Mesenchymal stem cell (in vitro differentiated cells and primary cell): Measurements from ENCODE around the gene TMEM63A.
"Not testable (repeated sequence)": the region's sequence is repeated elsewhere in the genome, so short reads cannot be mapped to it uniquely, and the experiment has no call there.

Experiments
- DNase-seq: peaks from one replicate; pipeline ENCODE4 v3.0.0-alpha.2; 2013
- H2AFZ ChIP-seq: one replicate; pipeline ENCODE4 v1.6.1; 2013; ENCODE audit warnings: low read depth, mild to moderate bottlenecking, control low read depth, inconsistent platforms, low read length, moderate library complexity
- H2AK5ac ChIP-seq: 2 replicates; pipeline ENCODE4 v1.6.1; 2013; ENCODE audit warnings: low read length, moderate library complexity, mild to moderate bottlenecking, inconsistent platforms; ENCODE audit not compliant: severe bottlenecking
- H2BK120ac ChIP-seq: one replicate; pipeline ENCODE4 v1.6.1; 2013; ENCODE audit warnings: low read depth, mild to moderate bottlenecking, inconsistent platforms, low read length, moderate library complexity
- H2BK12ac ChIP-seq, 2 experiments: one replicate each; pipeline ENCODE4 v1.6.1; 2013; ENCODE audit warnings: inconsistent platforms in 2 of 2, low read length in 2 of 2, mild to moderate bottlenecking in 2 of 2, moderate library complexity in 2 of 2, control low read depth in 1 of 2
- H2BK15ac ChIP-seq: one replicate; pipeline ENCODE4 v1.6.1; 2013; ENCODE audit warnings: mild to moderate bottlenecking, low read depth, inconsistent platforms; ENCODE audit not compliant: poor library complexity, severe bottlenecking
- H2BK5ac ChIP-seq: 2 replicates; pipeline ENCODE4 v1.6.1; 2013; ENCODE audit warnings: low read depth, mild to moderate bottlenecking, low read length, control low read depth, inconsistent platforms; ENCODE audit not compliant: poor library complexity, severe bottlenecking
- H3K14ac ChIP-seq, 2 experiments: one replicate each; pipeline ENCODE4 v1.6.1; 2013; ENCODE audit warnings: inconsistent platforms in 2 of 2, low read length in 2 of 2, control low read depth in 1 of 2, mild to moderate bottlenecking in 1 of 2, moderate library complexity in 1 of 2
- H3K18ac ChIP-seq, 2 experiments: one replicate each; pipeline ENCODE4 v1.6.1; 2013; ENCODE audit warnings: inconsistent platforms in 2 of 2, low read length in 2 of 2, control low read depth in 1 of 2, low read depth in 1 of 2, mild to moderate bottlenecking in 1 of 2
- H3K23ac ChIP-seq, 2 experiments: one replicate each; pipeline ENCODE4 v1.6.1; 2013; ENCODE audit warnings: inconsistent platforms in 2 of 2, low read length in 2 of 2, mild to moderate bottlenecking in 2 of 2, moderate library complexity in 2 of 2, control low read depth in 1 of 2
- H3K27ac ChIP-seq: 2 replicates; pipeline ENCODE4 v1.5.1; 2013; ENCODE audit warnings: mild to moderate bottlenecking, moderate library complexity, low read length, control low read depth, inconsistent platforms; ENCODE audit not compliant: poor library complexity, severe bottlenecking
- H3K27me3 ChIP-seq, 2 experiments: 2 replicates each; pipeline versions ENCODE4 v1.6.1 to v1.7.0; 2013; ENCODE audit warnings: low read length in 2 of 2, mild to moderate bottlenecking in 2 of 2, moderate library complexity in 2 of 2, control low read depth in 1 of 2, inconsistent platforms in 1 of 2; ENCODE audit not compliant: control insufficient read depth in 1 of 2, insufficient read depth in 1 of 2
- H3K36me3 ChIP-seq, 2 experiments: 2 replicates each; pipeline versions ENCODE4 v1.6.1 to v1.7.0; 2013; ENCODE audit warnings: low read length in 2 of 2, control low read depth in 1 of 2, inconsistent platforms in 1 of 2, low read depth in 1 of 2, mild to moderate bottlenecking in 1 of 2; ENCODE audit not compliant: insufficient read depth in 2 of 2, control insufficient read depth in 1 of 2
- H3K4ac ChIP-seq, 2 experiments: one replicate each; pipeline ENCODE4 v1.6.1; 2013; ENCODE audit warnings: inconsistent platforms in 2 of 2, low read length in 2 of 2, mild to moderate bottlenecking in 2 of 2, moderate library complexity in 2 of 2, control low read depth in 1 of 2, low read depth in 1 of 2
- H3K4me1 ChIP-seq: 2 replicates; pipeline ENCODE4 v1.6.1; 2013; ENCODE audit warnings: low read depth, low read length, control low read depth; ENCODE audit not compliant: control insufficient read depth, insufficient read depth
- H3K4me2 ChIP-seq: 2 replicates; pipeline ENCODE4 v1.6.1; 2013; ENCODE audit warnings: low read length, mild to moderate bottlenecking, inconsistent platforms; ENCODE audit not compliant: poor library complexity, severe bottlenecking
- H3K4me3 ChIP-seq, 2 experiments: 2 replicates each; pipeline versions ENCODE4 v1.5.1 to v1.7.0; 2013; ENCODE audit warnings: low read length in 2 of 2, mild to moderate bottlenecking in 2 of 2, control low read depth in 1 of 2, low read depth in 1 of 2; ENCODE audit not compliant: insufficient read depth in 1 of 2
- H3K79me1 ChIP-seq: replicated peaks from 2 replicates; pipeline ENCODE4 v1.6.1; 2013; ENCODE audit warnings: mild to moderate bottlenecking, control low read depth, low read length, inconsistent platforms; ENCODE audit not compliant: poor library complexity, severe bottlenecking
- H3K9ac ChIP-seq: 2 replicates; pipeline ENCODE4 v1.7.0; 2013; ENCODE audit warnings: mild to moderate bottlenecking, low read length, moderate library complexity
- H3K9me3 ChIP-seq: 2 replicates; pipeline ENCODE4 v1.7.0; 2013; ENCODE audit warnings: mild to moderate bottlenecking, low read length; ENCODE audit not compliant: control insufficient read depth
- H4K8ac ChIP-seq: one replicate; pipeline ENCODE4 v1.6.1; 2013; ENCODE audit warnings: inconsistent platforms, mild to moderate bottlenecking, low read length, moderate library complexity
- H4K91ac ChIP-seq: one replicate; pipeline ENCODE4 v1.6.1; 2013; ENCODE audit warnings: mild to moderate bottlenecking, low read length, inconsistent platforms
- whole genome bisulfite sequencing: methylation state at CpG from one replicate; pipeline ENCODE4 v1.1.7; 2013; ENCODE audit warnings: mixed read lengths; 5-methylcytosine and 5-hydroxymethylcytosine counted together

Gene TMEM63A

GRCh38 chr1:225816643-225817538 lies 65.3 kb downstream of the TMEM63A start:
- peak overlapping the region; percentile 92 for H4K8ac ChIP-seq
- peak overlapping the region; percentile 33 for H3K27ac ChIP-seq
- peak overlapping the region; percentile 94 to 96 for H3K4ac ChIP-seq
- peak overlapping the region; percentile 98 for H4K91ac ChIP-seq
- peak overlapping the region; percentile 92 for H3K18ac ChIP-seq
- no peak for DNase-seq
- H2BK5ac ChIP-seq, result no peak overlapping the region
- H3K14ac ChIP-seq, result peak overlapping the region in 1 of 2 experiments; percentile 85
- no peak overlapping the region for H2AFZ ChIP-seq
- H3K9me3 ChIP-seq, result no peaks in the 10 kb centered on the region
- peak overlapping the region; percentile 94 for H2BK15ac ChIP-seq
- H3K4me1 ChIP-seq, result peaks cover 25% of the 10 kb centered on the region
- peak overlapping the region in 1 of 2 experiments; percentile 40 for H3K4me3 ChIP-seq
- no peak overlapping the region for H3K4me2 ChIP-seq
- H3K36me3 ChIP-seq, result peaks cover 4 to 15% of the 10 kb centered on the region in 2 experiments
- no peaks in the 10 kb centered on the region for H3K27me3 ChIP-seq
- peak overlapping the region; percentile 91 for H2BK120ac ChIP-seq
- H2BK12ac ChIP-seq, result peak overlapping the region; percentile 60 to 94
- H3K9ac ChIP-seq, result peak overlapping the region; percentile 86
- H2AK5ac ChIP-seq, result peak overlapping the region; percentile 62
- H3K23ac ChIP-seq, result peak overlapping the region in 1 of 2 experiments; percentile 67
- H3K79me1 ChIP-seq, result peaks cover 28% of the 10 kb centered on the region
- 86% methylated on average over 14 of the region's 17 CpGs for WGBS

GRCh38 chr1:225815526-225816178 lies 66.5 kb downstream of the TMEM63A start:
- peak overlapping the region; percentile 6 for H2AK5ac ChIP-seq
- H3K9ac ChIP-seq, result no peak overlapping the region
- peak overlapping the region in 1 of 2 experiments; percentile 44 for H3K4ac ChIP-seq
- H2BK15ac ChIP-seq, result no peak overlapping the region
- H3K4me1 ChIP-seq, result peaks cover 35% of the 10 kb centered on the region
- no peak overlapping the region for H3K4me3 ChIP-seq
- 95% methylated on average over 16 of the region's 17 CpGs for WGBS
- H4K91ac ChIP-seq, result no peak overlapping the region
- no peak overlapping the region for H3K4me2 ChIP-seq
- no peak overlapping the region for H3K23ac ChIP-seq
- no peak for DNase-seq
- no peak overlapping the region for H4K8ac ChIP-seq
- H3K36me3 ChIP-seq, result peaks cover 4 to 11% of the 10 kb centered on the region in 2 experiments
- no peak overlapping the region for H2BK5ac ChIP-seq
- no peaks in the 10 kb centered on the region for H3K9me3 ChIP-seq
- no peaks in the 10 kb centered on the region for H3K27me3 ChIP-seq
- no peak overlapping the region for H2BK120ac ChIP-seq
- no peak overlapping the region for H3K27ac ChIP-seq
- peak overlapping the region in 1 of 2 experiments; percentile 49 for H3K18ac ChIP-seq
- no peak overlapping the region for H2AFZ ChIP-seq
- H3K79me1 ChIP-seq, result peaks cover 34% of the 10 kb centered on the region
- H2BK12ac ChIP-seq, result peak overlapping the region in 1 of 2 experiments; percentile 49
- H3K14ac ChIP-seq, result no peak overlapping the region

- not testable (repeated sequence) for H3K27ac ChIP-seq, H3K14ac ChIP-seq, H3K27me3 ChIP-seq, H2AFZ ChIP-seq, H3K4me2 ChIP-seq, H3K23ac ChIP-seq, H2BK12ac ChIP-seq, H3K18ac ChIP-seq, DNase-seq, H4K91ac ChIP-seq, H2BK5ac ChIP-seq, H3K36me3 ChIP-seq, H3K9me3 ChIP-seq, H2BK120ac ChIP-seq, H2AK5ac ChIP-seq, H4K8ac ChIP-seq, H2BK15ac ChIP-seq, H3K4ac ChIP-seq
- Histone ChIP-seq H3K4me1 (peaks cover 35% of the 10 kb centered on the region), H3K4me3 (peak overlapping the region in 1 of 2 experiments; percentile 8), H3K79me1 (peaks cover 34% of the 10 kb centered on the region), H3K9ac (peak overlapping the region; percentile 77)
- 93% methylated on average over 1 of the region's 7 CpGs for WGBS
These were observed 67.1 kb downstream of the TMEM63A start for GRCh38 chr1:225815090-225815489.

GRCh38 chr1:225814381-225814780 lies 67.8 kb downstream of the TMEM63A start:
- Histone ChIP-seq H2AK5ac (no peak overlapping the region), H4K8ac (peak overlapping the region; percentile 5), H3K4me3 (peak overlapping the region in 1 of 2 experiments; percentile 8), H3K9ac (peak overlapping the region; percentile 77), H3K14ac (peak overlapping the region in 1 of 2 experiments; percentile 19), H3K4me2 (no peak overlapping the region), H2AFZ (no peak overlapping the region), H3K4me1 (peaks cover 35% of the 10 kb centered on the region), H3K9me3 (no peaks in the 10 kb centered on the region), H3K27ac (no peak overlapping the region), H3K18ac (peak overlapping the region; percentile 35 to 45), H3K79me1 (peaks cover 30% of the 10 kb centered on the region), H3K36me3 (peaks cover 4 to 9% of the 10 kb centered on the region in 2 experiments), H3K4ac (peak overlapping the region in 1 of 2 experiments; percentile 3), H3K23ac (no peak overlapping the region), H2BK120ac (peak overlapping the region; percentile 29), H2BK5ac (no peak overlapping the region), H2BK12ac (peak overlapping the region in 1 of 2 experiments; percentile 82), H4K91ac (peak overlapping the region; percentile 70), H3K27me3 (no peaks in the 10 kb centered on the region), H2BK15ac (peak overlapping the region; percentile 60)
- DNase-seq, result no peak
- WGBS, result 97% methylated on average over 7 of the region's 7 CpGs
